ENCODE data around the gene KRCC1.

The KRCC1 gene

GRCh38 chr2:88082781-88083180 lies 27.2 kb upstream of the KRCC1 start:
- H3K36me3 ChIP-seq (replicated peaks) = no peaks in the 10 kb centered on the region
- in situ Hi-C loops (cut with HindIII; ENCODE audit: low pct_ligation_motif_present, low sequenced_read_pairs) = no loop called here
- DNase-seq = no peak
- no peak overlapping the region for H3K4me3 ChIP-seq (ENCODE audit: low read depth, low read length)
- no peaks in the 10 kb centered on the region for H3K27me3 ChIP-seq (replicated peaks)
- no peak for TF ChIP-seq CTCF (IDR thresholded peaks at IDR 0.05; ENCODE audit: low read depth, low read length, missing control alignments)
- no peak overlapping the region for H3K27ac ChIP-seq

- in situ Hi-C loops (cut with HindIII; ENCODE audit: low pct_ligation_motif_present, low sequenced_read_pairs) = no loop called here
- Histone ChIP-seq H3K27me3 (replicated peaks) (no peaks in the 10 kb centered on the region), H3K27ac (no peak overlapping the region), H3K36me3 (replicated peaks) (no peaks in the 10 kb centered on the region), H3K4me3 (ENCODE audit: low read depth, low read length) (no peak overlapping the region)
- DNase-seq = no peak
- no peak for TF ChIP-seq CTCF (IDR thresholded peaks at IDR 0.05; ENCODE audit: low read depth, low read length, missing control alignments)
These were observed 26.5 kb upstream of the KRCC1 start for GRCh38 chr2:88081924-88082608.

GRCh38 chr2:88080545-88080944 lies 25.0 kb upstream of the KRCC1 start:
- no peak for DNase-seq
- H3K27ac ChIP-seq = no peak overlapping the region
- no peaks in the 10 kb centered on the region for H3K27me3 ChIP-seq (replicated peaks)
- in situ Hi-C loops (cut with HindIII; ENCODE audit: low pct_ligation_motif_present, low sequenced_read_pairs) = no loop called here
- H3K4me3 ChIP-seq (ENCODE audit: low read depth, low read length) = no peak overlapping the region
- TF ChIP-seq CTCF (IDR thresholded peaks at IDR 0.05; ENCODE audit: low read depth, low read length, missing control alignments) = no peak
- no peaks in the 10 kb centered on the region for H3K36me3 ChIP-seq (replicated peaks)

GRCh38 chr2:88078643-88079172 lies 23.1 kb upstream of the KRCC1 start:
- no peak for DNase-seq
- no peak for TF ChIP-seq CTCF (IDR thresholded peaks at IDR 0.05; ENCODE audit: low read depth, low read length, missing control alignments)
- Histone ChIP-seq H3K27me3 (replicated peaks) (no peaks in the 10 kb centered on the region), H3K4me3 (ENCODE audit: low read depth, low read length) (no peak overlapping the region), H3K36me3 (replicated peaks) (no peaks in the 10 kb centered on the region), H3K27ac (no peak overlapping the region)
- in situ Hi-C loops (cut with HindIII; ENCODE audit: low pct_ligation_motif_present, low sequenced_read_pairs) = no loop called here

- no peak overlapping the region for H3K4me3 ChIP-seq (ENCODE audit: low read depth, low read length)
- no peak overlapping the region for H3K27ac ChIP-seq
- no peaks in the 10 kb centered on the region for H3K36me3 ChIP-seq (replicated peaks)
- in situ Hi-C loops (cut with HindIII; ENCODE audit: low pct_ligation_motif_present, low sequenced_read_pairs) = no loop called here
- H3K27me3 ChIP-seq (replicated peaks) = no peaks in the 10 kb centered on the region
- DNase-seq = no peak
- TF ChIP-seq CTCF (IDR thresholded peaks at IDR 0.05; ENCODE audit: low read depth, low read length, missing control alignments) = no peak
These were observed 21.5 kb upstream of the KRCC1 start for GRCh38 chr2:88077080-88077479.

GRCh38 chr2:88074854-88075292 lies 19.3 kb upstream of the KRCC1 start:
- H3K36me3 ChIP-seq (replicated peaks) = no peaks in the 10 kb centered on the region
- no peaks in the 10 kb centered on the region for H3K27me3 ChIP-seq (replicated peaks)
- no peak overlapping the region for H3K27ac ChIP-seq
- no peak overlapping the region for H3K4me3 ChIP-seq (ENCODE audit: low read depth, low read length)
- in situ Hi-C loops (cut with HindIII; ENCODE audit: low pct_ligation_motif_present, low sequenced_read_pairs) = no loop called here
- peak; percentile 48 for DNase-seq
- no peak for TF ChIP-seq CTCF (IDR thresholded peaks at IDR 0.05; ENCODE audit: low read depth, low read length, missing control alignments)
